NCI-H2029 (cell line): ENCODE data around the gene GRHL1.
"Not testable (repeated sequence)": the region's sequence is repeated elsewhere in the genome, so short reads cannot be mapped to it uniquely, and the experiment has no call there.

Experiments used
- DNase-seq: peaks from one replicate; lab custom pipeline; 2025; lab: John Stamatoyannopoulos, UW

GRHL1 gene

GRCh38 chr2:10026940-10027569 lies 75.6 kb downstream of the GRHL1 start:
- no peak for DNase-seq

- DNase-seq = no peak
These were observed 76.3 kb downstream of the GRHL1 start for GRCh38 chr2:10027660-10028330.

GRCh38 chr2:10028407-10028987 lies 77.0 kb downstream of the GRHL1 start:
- DNase-seq = no peak

GRCh38 chr2:10028988-10029874 lies 77.7 kb downstream of the GRHL1 start:
- DNase-seq = no peak

DNA sequence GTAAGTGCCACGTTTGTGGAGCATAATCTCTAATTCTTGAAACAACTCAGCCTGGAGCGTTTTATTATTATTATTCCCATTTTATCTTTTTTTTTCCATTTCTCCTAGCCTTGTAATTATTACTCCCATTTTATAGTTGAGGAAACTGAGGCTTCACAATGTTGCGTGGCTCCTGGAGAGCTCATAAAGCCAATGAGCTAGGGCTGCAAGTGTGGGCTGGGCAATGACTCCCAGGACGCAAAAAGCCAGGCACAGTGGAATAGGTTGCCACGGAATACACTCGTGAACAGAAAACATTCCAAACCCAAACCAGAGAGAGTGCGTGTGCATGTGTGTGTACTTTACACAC lies 78.4 kb downstream of the GRHL1 start:
- no peak for DNase-seq

- DNase-seq = no peak
These were observed 78.8 kb downstream of the GRHL1 start for GRCh38 chr2:10030311-10030736.

GRCh38 chr2:10030798-10031197 lies 79.3 kb downstream of the GRHL1 start:
- not testable (repeated sequence) for DNase-seq

- no peak for DNase-seq
These were observed 80.6 kb downstream of the GRHL1 start for GRCh38 chr2:10031886-10032745.

DNA sequence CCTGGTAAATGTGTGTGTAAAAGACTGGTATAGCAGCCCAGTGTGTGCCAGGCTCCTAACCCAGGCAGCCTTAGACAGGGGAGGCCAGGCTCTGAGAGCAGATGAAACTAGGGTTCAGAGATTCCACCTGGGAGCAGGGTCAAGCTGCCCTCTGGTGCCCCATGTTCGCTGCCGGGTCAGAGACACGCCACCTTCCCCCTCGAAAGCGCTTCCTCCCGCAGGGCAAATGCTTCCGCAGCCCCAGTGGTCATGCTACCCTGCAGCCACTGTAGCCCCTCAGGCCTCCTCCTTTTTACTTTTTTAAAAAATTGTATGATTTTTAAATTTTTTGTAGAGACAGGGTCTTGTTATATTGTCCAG lies 81.2 kb downstream of the GRHL1 start:
- DNase-seq = no peak

GRCh38 chr2:10033251-10034006 lies 81.9 kb downstream of the GRHL1 start:
- DNase-seq = no peak

DNA sequence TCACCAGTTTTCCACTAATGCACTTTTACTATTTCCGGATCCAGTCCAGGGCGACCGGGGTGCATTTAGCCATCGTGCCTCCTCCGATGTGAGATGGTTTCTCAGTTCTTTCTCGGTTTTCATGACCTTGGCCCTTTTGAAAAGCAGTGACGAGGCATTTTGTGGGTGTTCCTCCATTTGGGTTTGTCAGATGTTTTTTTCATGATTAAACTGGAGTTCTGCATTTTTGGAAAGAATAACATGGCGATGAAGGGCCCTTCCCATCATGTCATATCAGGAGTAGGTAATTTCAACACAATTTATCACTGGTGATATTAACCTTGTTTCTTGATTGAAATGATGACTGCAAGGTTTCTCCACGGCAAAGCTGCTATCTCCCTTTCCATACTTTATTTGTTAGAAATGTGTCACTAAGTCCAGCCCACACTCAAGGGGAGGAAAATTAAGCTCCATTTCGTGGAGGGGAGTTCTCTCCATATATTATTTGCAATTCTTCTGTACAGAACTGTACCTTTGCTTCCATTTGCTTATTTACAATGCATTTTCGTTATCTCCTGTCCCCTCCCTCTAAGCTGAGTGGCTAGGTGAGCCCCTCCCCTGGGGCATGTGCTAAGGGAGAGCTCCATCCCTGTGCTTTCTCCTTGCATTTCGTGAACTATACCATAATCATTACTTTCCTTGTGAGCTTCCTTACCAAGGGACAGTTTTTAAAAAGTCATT lies 83.0 kb downstream of the GRHL1 start:
- DNase-seq = no peak

GRCh38 chr2:10035053-10035422 lies 83.5 kb downstream of the GRHL1 start:
- DNase-seq = no peak

GRCh38 chr2:10035633-10036032 lies 84.1 kb downstream of the GRHL1 start:
- no peak for DNase-seq

- no peak for DNase-seq
These were observed 84.8 kb downstream of the GRHL1 start for GRCh38 chr2:10036095-10036884.

DNA sequence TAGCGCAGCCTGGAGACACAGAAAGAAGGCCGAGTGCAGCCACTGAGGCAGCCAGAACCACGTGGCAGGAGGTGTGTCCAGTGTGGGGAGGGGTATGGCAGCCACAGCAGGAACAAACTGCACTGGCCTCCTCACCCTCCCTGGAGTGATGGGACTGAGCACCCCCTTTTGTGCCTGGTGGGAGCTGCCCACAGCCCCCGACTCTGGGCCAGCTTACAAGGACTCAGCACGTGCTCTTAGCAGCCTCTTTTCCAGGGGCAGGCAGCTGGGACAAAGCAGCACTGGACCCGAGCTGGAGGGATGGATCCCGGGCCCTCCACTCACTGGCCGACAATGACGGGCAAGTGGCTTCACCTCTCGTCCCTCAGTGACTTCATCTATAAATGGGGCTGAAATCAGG lies 86.6 kb downstream of the GRHL1 start:
- DNase-seq = no peak

- DNase-seq = no peak
These were observed 87.2 kb downstream of the GRHL1 start for GRCh38 chr2:10038716-10039115.

DNA sequence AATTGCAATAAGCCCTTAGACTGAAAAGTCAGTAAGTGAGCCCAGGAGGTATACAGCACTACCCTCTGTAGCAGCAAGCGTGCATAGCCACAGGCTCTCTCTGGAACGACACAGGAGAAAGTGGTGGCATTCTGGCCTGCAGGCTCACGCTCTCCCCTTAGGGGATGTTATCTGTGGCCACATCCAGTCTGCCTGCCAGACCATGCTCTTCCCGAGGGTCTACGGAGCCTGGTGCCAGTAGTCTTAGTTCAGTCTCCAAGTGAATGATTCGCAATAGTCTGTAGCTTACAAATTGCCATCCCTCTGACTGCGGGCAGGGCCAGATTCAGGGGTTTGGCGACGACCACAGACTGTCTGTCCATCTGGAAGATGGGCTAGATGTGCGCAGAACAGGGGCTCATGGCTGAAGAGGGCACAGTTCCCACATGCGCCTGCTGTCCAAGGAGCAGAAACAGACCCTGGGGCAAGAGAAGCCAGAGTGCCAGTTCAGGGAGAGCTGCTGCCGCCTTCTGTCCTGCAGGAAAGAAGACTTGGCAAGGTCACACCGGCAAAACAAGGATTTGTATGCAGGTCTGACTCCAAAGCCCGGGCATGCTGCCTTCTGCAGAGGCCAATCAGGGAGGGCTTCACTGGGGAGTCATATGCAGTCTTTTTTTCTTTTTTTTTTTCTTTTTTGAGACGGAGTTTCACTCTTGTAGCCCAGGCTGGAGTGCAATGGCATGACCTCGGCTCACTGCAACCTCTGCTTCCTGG lies 88.3 kb downstream of the GRHL1 start:
- DNase-seq = no peak

- DNase-seq = no peak
These were observed 90.2 kb downstream of the GRHL1 start for GRCh38 chr2:10041711-10042110.
